NB4 (cell line): Measurements from ENCODE around the gene ISM1.

Source experiments
- CTCF ChIP-seq: IDR thresholded peaks from one replicate; pipeline ENCODE4 v1.5.1; 2012; ENCODE audit warnings: low read depth, low read length
- MYC ChIP-seq: IDR thresholded peaks from 2 replicates; pipeline ENCODE4 v1.6.1; 2011; ENCODE audit warnings: low read depth, low read length
- POLR2A ChIP-seq: IDR thresholded peaks from 2 replicates; pipeline ENCODE4 v1.6.1; 2011; ENCODE audit warnings: mild to moderate bottlenecking; ENCODE audit not compliant: insufficient read length; ENCODE audit errors: extremely low read depth
- TF ChIP-seq, protein P1 (sequence below): IDR thresholded peaks from 2 replicates; pipeline ENCODE4 v1.6.1; 2011; ENCODE audit warnings: low read depth, low read length

GRCh38 chr20:13268953-13269352 lies 47.9 kb downstream of the ISM1 start:
- TF ChIP-seq CTCF (no peak), POLR2A (no peak), MYC (no peak)
- TF ChIP-seq, protein P1, sequence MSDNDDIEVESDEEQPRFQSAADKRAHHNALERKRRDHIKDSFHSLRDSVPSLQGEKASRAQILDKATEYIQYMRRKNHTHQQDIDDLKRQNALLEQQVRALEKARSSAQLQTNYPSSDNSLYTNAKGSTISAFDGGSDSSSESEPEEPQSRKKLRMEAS: no peak
